ENCODE results near the gene MED20. TPM values are rescaled to one million over a fixed set of nuclear protein-coding genes. Genes with fewer than 3 reads are reported as not detected.

The MED20 gene
- polyA plus RNA-seq, 1 of the 3 experiments (the other 2 are of a cell fraction) = 25.1 TPM

GRCh38 chr6:41966961-41967311 lies 46.0 kb upstream of the MED20 start:
- no peak overlapping the region for H3K27ac ChIP-seq (ENCODE audit: low read depth in 2 of 2, low read length in 1 of 2)
- no peaks in the 10 kb centered on the region for H3K36me3 ChIP-seq (replicated peaks in 1 of 2; ENCODE audit: control insufficient read depth in 1 of 2, insufficient read depth in 2 of 2, low read length in 1 of 2)
- TF ChIP-seq GATA2 (CRISPR knock-in tag; IDR thresholded peaks at IDR 0.05) (no peak), YY1 (IDR thresholded peaks at IDR 0.05; ENCODE audit: low read depth) (no peak), GABPA (IDR thresholded peaks at IDR 0.05; ENCODE audit: low read depth) (no peak), POLR2AphosphoS5 (IDR thresholded peaks at IDR 0.05; ENCODE audit: low read depth, low read length) (no peak), CHD2 (IDR thresholded peaks at IDR 0.05; ENCODE audit: low read length, partially characterized antibody) (no peak), ELF1 (IDR thresholded peaks at IDR 0.05) (no peak), RFX5 (IDR thresholded peaks at IDR 0.05; ENCODE audit: low read length) (no peak), RCOR1 (IDR thresholded peaks at IDR 0.05; ENCODE audit: low read length) (no peak), MAX (IDR thresholded peaks at IDR 0.05; ENCODE audit: low read depth) (no peak), NFIC (IDR thresholded peaks at IDR 0.05; ENCODE audit: borderline replicate concordance) (no peak), RAD21 (IDR thresholded peaks at IDR 0.05; ENCODE audit: low read length) (no peak), JUND (IDR thresholded peaks at IDR 0.05) (no peak), TCF12 (IDR thresholded peaks at IDR 0.05) (no peak), PBX3 (IDR thresholded peaks at IDR 0.05) (no peak), MXI1 (IDR thresholded peaks at IDR 0.05; ENCODE audit: low read depth, low read length) (no peak)
- TF ChIP-seq, protein P1, sequence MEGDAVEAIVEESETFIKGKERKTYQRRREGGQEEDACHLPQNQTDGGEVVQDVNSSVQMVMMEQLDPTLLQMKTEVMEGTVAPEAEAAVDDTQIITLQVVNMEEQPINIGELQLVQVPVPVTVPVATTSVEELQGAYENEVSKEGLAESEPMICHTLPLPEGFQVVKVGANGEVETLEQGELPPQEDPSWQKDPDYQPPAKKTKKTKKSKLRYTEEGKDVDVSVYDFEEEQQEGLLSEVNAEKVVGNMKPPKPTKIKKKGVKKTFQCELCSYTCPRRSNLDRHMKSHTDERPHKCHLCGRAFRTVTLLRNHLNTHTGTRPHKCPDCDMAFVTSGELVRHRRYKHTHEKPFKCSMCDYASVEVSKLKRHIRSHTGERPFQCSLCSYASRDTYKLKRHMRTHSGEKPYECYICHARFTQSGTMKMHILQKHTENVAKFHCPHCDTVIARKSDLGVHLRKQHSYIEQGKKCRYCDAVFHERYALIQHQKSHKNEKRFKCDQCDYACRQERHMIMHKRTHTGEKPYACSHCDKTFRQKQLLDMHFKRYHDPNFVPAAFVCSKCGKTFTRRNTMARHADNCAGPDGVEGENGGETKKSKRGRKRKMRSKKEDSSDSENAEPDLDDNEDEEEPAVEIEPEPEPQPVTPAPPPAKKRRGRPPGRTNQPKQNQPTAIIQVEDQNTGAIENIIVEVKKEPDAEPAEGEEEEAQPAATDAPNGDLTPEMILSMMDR (IDR thresholded peaks at IDR 0.05) = no peak
- TF ChIP-seq, protein P2, sequence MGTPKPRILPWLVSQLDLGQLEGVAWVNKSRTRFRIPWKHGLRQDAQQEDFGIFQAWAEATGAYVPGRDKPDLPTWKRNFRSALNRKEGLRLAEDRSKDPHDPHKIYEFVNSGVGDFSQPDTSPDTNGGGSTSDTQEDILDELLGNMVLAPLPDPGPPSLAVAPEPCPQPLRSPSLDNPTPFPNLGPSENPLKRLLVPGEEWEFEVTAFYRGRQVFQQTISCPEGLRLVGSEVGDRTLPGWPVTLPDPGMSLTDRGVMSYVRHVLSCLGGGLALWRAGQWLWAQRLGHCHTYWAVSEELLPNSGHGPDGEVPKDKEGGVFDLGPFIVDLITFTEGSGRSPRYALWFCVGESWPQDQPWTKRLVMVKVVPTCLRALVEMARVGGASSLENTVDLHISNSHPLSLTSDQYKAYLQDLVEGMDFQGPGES (IDR thresholded peaks at IDR 0.05; ENCODE audit: low read depth, low read length) = no peak
- TF ChIP-seq, protein P3, sequence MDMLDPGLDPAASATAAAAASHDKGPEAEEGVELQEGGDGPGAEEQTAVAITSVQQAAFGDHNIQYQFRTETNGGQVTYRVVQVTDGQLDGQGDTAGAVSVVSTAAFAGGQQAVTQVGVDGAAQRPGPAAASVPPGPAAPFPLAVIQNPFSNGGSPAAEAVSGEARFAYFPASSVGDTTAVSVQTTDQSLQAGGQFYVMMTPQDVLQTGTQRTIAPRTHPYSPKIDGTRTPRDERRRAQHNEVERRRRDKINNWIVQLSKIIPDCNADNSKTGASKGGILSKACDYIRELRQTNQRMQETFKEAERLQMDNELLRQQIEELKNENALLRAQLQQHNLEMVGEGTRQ (IDR thresholded peaks at IDR 0.05; ENCODE audit: borderline replicate concordance, low read depth, low read length) = no peak
- TF ChIP-seq, protein P4, sequence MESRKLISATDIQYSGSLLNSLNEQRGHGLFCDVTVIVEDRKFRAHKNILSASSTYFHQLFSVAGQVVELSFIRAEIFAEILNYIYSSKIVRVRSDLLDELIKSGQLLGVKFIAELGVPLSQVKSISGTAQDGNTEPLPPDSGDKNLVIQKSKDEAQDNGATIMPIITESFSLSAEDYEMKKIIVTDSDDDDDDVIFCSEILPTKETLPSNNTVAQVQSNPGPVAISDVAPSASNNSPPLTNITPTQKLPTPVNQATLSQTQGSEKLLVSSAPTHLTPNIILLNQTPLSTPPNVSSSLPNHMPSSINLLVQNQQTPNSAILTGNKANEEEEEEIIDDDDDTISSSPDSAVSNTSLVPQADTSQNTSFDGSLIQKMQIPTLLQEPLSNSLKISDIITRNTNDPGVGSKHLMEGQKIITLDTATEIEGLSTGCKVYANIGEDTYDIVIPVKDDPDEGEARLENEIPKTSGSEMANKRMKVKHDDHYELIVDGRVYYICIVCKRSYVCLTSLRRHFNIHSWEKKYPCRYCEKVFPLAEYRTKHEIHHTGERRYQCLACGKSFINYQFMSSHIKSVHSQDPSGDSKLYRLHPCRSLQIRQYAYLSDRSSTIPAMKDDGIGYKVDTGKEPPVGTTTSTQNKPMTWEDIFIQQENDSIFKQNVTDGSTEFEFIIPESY (IDR thresholded peaks at IDR 0.05; ENCODE audit: borderline replicate concordance, low read depth) = no peak
- TF ChIP-seq, protein P5, sequence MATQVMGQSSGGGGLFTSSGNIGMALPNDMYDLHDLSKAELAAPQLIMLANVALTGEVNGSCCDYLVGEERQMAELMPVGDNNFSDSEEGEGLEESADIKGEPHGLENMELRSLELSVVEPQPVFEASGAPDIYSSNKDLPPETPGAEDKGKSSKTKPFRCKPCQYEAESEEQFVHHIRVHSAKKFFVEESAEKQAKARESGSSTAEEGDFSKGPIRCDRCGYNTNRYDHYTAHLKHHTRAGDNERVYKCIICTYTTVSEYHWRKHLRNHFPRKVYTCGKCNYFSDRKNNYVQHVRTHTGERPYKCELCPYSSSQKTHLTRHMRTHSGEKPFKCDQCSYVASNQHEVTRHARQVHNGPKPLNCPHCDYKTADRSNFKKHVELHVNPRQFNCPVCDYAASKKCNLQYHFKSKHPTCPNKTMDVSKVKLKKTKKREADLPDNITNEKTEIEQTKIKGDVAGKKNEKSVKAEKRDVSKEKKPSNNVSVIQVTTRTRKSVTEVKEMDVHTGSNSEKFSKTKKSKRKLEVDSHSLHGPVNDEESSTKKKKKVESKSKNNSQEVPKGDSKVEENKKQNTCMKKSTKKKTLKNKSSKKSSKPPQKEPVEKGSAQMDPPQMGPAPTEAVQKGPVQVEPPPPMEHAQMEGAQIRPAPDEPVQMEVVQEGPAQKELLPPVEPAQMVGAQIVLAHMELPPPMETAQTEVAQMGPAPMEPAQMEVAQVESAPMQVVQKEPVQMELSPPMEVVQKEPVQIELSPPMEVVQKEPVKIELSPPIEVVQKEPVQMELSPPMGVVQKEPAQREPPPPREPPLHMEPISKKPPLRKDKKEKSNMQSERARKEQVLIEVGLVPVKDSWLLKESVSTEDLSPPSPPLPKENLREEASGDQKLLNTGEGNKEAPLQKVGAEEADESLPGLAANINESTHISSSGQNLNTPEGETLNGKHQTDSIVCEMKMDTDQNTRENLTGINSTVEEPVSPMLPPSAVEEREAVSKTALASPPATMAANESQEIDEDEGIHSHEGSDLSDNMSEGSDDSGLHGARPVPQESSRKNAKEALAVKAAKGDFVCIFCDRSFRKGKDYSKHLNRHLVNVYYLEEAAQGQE (IDR thresholded peaks at IDR 0.05; ENCODE audit: low read depth, low read length) = no peak
- no peaks in the 10 kb centered on the region for H3K79me2 ChIP-seq (ENCODE audit: insufficient read depth)
- H3K4me2 ChIP-seq = no peak overlapping the region
- H3K9me2 ChIP-seq = no peaks in the 10 kb centered on the region
- DNase-seq = no peak
- H3K4me3 ChIP-seq (ENCODE audit: low read depth in 2 of 2, low read length in 1 of 2) = no peak overlapping the region
- H3K9ac ChIP-seq = no peak overlapping the region
- no peaks in the 10 kb centered on the region for H3K9me3 ChIP-seq
- peaks cover 0 to 9% of the 10 kb centered on the region in 2 experiments; a peak in 1 of 4 replicates for H3K4me1 ChIP-seq (ENCODE audit: control insufficient read depth in 1 of 2, insufficient read depth in 2 of 2, low read depth in 1 of 2, low read length in 1 of 2)
- WGBS (ENCODE audit: low lambda C conversion rate) = 64% methylated on average over 4 of the region's 4 CpGs
- no peaks in the 10 kb centered on the region for H3K27me3 ChIP-seq (ENCODE audit: insufficient read depth)
- peaks cover 3% of the 10 kb centered on the region for H3F3A ChIP-seq (replicated peaks; ENCODE audit: insufficient read depth)
- H2AFZ ChIP-seq (ENCODE audit: low read depth) = no peak overlapping the region
- H4K20me1 ChIP-seq (ENCODE audit: insufficient read depth) = no peaks in the 10 kb centered on the region
- ChIA-PET CTCF (interaction anchor here (0.7 kb wide), 1 partner anchor 9 kb away, joined by 3 read pairs; no protein-coding TSS in a partner anchor), POLR2A (no interaction called here)

Measured in SK-N-SH (cell line).